Activated T-helper 1 cell treated with anti-CD3 and anti-CD28 coated beads, Interleukin-12 subunit alpha, Interleukin-12 subunit beta, Interleukin-2, Interleukin-4 antibody, amounts not matched to agents 30 ng/mL and 10 ng/mL and 1 ng/mL, durations not matched to agents 14 hours and 24 hours and 36 hours (primary cell): Measurements from ENCODE around the gene RAC2. TPM values are rescaled to one million over a fixed set of nuclear protein-coding genes. Genes with fewer than 3 reads are reported as not detected.

Source experiments
- DNase-seq: peaks from one replicate; pipeline ENCODE4 v3.0.0; 2021; ENCODE audit warnings: low spot score
- H3K27ac Mint-ChIP-seq: one replicate; pipeline ENCODE4 v1.8.0; 2021; ENCODE audit warnings: mild to moderate bottlenecking, mixed read lengths
- H3K27me3 Mint-ChIP-seq: one replicate; pipeline ENCODE4 v1.8.0; 2022; ENCODE audit warnings: mild to moderate bottlenecking, moderate library complexity, mixed read lengths; ENCODE audit not compliant: insufficient read depth
- H3K36me3 Mint-ChIP-seq: one replicate; pipeline ENCODE4 v1.8.0; 2021; ENCODE audit warnings: low read depth, mixed read lengths
- H3K4me1 Mint-ChIP-seq: one replicate; pipeline ENCODE4 v1.8.0; 2021; ENCODE audit warnings: low read depth, mixed read lengths
- H3K4me3 Mint-ChIP-seq: one replicate; pipeline ENCODE4 v1.8.0; 2021; ENCODE audit warnings: mild to moderate bottlenecking, moderate library complexity, mixed read lengths
- H3K9me3 Mint-ChIP-seq: one replicate; pipeline ENCODE4 v1.8.0; 2021; ENCODE audit warnings: mixed read lengths
- intact Hi-C: fragments of 100-400 bp; cut with micrococcal nuclease; formaldehyde crosslinking; loops from one replicate; pipeline ENCODE4 v1.15.1; 2024
- total RNA-seq: library from RNA; stranded (reverse); gene quantifications from 2 replicates; pipeline ENCODE4 v1.2.3, GENCODE V29; 2022

Gene RAC2
- total RNA-seq, 1 donor from 2014 or later = 614 TPM

DNA sequence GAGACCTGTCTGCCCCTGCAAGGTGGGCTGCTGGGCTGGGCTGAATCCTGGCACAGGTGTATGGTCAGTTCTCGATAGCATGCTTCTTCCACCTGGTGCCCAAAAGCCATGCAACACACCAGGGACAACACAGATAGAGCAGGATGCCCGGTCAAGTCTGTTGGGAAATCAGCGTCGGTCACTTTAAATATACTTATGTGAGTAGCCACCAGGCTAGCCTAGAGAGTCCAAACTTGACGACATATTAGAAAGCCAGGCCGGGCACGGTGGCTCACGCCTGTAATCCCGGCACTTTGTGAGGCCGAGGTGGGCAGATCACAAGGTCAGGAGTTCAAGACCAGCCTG is 65.0 kb downstream of the RAC2 start:
- peaks cover 18% of the 10 kb centered on the region for H3K27me3 Mint-ChIP-seq
- DNase-seq = no peak
- H3K36me3 Mint-ChIP-seq = no peaks in the 10 kb centered on the region
- no peaks in the 10 kb centered on the region for H3K9me3 Mint-ChIP-seq
- no peak overlapping the region for H3K27ac Mint-ChIP-seq
- intact Hi-C loops = no loop called here
- no peak overlapping the region for H3K4me3 Mint-ChIP-seq
- H3K4me1 Mint-ChIP-seq = peaks cover 17% of the 10 kb centered on the region

DNA sequence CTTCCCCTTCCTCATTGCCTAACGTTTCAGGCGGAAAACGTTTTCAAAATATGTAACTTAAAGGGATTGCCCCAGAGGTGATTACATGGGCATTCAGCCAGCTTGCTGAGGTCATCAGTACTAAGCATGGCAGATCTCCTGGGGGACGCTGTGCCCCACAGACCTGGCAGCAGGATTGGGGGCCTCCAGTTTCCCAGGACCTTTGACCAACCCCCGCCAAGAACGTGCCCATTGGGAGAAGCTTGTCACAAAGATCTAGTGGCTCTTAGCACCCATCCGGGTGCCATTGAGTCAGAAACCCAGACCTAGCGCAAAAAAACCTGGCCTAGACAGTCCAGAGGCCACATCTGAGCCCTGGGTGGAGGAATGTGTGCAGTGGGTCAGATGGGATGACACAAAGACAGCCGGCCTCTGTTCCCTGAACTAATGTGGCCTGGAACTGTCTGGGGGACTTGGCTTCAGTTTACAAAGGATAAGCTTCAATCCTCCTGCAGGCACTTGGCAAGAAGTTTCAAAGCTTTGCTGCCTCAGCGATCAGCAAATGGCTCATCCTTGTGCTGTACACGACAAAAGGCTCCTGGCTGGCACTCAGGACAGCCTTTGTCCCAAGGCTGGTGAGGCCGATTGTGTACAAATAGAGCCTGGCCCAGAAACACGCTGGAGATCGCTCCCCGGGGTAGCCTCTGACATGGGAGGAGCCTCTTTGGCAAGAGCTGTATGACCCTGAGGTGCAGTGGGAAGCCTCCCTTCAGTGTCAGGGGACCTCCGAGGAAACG is 65.5 kb downstream of the RAC2 start:
- Mint-ChIP-seq H3K4me1 (peaks cover 15% of the 10 kb centered on the region), H3K4me3 (no peak overlapping the region), H3K27me3 (peaks cover 21% of the 10 kb centered on the region), H3K27ac (no peak overlapping the region), H3K9me3 (no peaks in the 10 kb centered on the region), H3K36me3 (no peaks in the 10 kb centered on the region)
- intact Hi-C loops = no loop called here
- DNase-seq = no peak

DNA sequence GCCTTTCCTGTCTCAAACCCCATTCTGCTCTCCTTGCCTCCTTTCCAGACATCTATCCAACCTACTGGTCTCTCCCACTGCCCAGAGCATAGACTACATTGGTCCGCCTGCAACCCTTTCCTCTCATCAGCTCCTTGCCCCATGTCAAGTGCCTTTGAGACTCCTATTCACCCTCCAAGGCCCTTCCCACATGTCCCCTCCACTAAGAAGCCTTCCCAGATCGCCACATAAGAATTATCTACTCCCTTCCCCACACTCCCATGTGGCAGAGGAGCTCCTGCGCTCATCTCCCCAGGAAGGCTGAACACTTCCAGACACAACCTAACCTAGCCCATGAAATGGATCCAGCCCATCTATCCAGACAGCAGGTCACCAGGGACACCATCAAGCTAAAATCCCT is 66.3 kb downstream of the RAC2 start:
- intact Hi-C loops = no loop called here
- no peak overlapping the region for H3K27ac Mint-ChIP-seq
- H3K4me1 Mint-ChIP-seq = peaks cover 10% of the 10 kb centered on the region
- DNase-seq = no peak
- H3K9me3 Mint-ChIP-seq = no peaks in the 10 kb centered on the region
- no peak overlapping the region for H3K4me3 Mint-ChIP-seq
- H3K27me3 Mint-ChIP-seq = peaks cover 22% of the 10 kb centered on the region
- no peaks in the 10 kb centered on the region for H3K36me3 Mint-ChIP-seq

DNA sequence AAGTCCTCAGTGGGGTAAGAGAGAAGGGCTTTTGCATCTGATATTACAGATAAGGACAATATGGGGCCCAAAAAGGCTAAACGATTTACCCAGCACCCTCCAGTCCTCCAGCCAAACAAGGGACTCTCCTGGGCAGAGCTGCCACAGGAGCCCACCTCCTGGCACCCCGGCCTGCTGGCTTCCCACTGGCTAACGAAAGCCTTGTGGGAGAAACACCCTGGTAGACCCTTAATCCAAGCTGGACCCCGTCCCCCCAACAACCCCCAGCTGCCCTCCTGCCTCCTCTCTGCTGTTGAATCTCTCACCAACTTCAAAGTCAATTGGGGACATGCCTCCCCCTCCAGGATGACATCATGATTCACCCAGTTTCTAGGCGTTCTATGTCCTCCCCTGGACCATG is 66.8 kb downstream of the RAC2 start:
- Mint-ChIP-seq H3K27ac (no peak overlapping the region), H3K4me3 (no peak overlapping the region)

DNA sequence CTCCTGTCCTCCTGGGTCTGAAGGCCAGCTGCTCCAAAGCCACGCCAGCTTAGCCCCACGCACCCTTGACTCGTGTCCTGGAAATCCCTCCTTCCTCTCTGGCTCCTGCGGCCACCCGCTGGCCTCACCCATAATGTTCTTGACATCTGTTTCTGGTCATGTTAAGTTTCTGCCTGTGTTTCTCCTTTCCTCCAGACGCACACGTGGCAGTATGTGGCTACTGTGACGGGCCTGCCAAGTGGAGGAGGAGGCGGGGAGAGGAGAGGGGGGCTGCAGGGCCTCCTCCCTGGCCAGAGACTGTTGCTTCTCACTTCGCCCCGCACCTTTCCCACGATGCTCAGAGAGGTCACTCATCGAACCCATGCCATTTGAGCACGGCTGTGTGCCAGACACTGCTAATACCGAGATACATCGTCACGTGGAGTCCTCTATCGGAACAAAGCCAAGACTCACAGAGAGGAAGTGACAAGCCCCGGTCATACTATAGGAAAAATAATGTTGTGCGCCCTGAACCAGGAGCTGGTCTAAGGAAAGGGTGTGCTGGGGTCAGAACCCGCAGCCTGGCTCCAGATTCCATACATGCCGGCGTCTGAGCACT is 67.5 kb downstream of the RAC2 start:
- H3K27ac Mint-ChIP-seq = no peak overlapping the region
- no peak for DNase-seq
- no peaks in the 10 kb centered on the region for H3K9me3 Mint-ChIP-seq
- no peak overlapping the region for H3K4me3 Mint-ChIP-seq
- intact Hi-C loops = no loop called here
- no peaks in the 10 kb centered on the region for H3K36me3 Mint-ChIP-seq
- peaks cover 25% of the 10 kb centered on the region for H3K27me3 Mint-ChIP-seq
- H3K4me1 Mint-ChIP-seq = peaks cover 10% of the 10 kb centered on the region

More for the DNA sequence above, 66.8 kb downstream of the RAC2 start:
- DNase-seq = no peak
- intact Hi-C loops = no loop called here
- Mint-ChIP-seq H3K4me1 (peaks cover 10% of the 10 kb centered on the region), H3K9me3 (no peaks in the 10 kb centered on the region), H3K36me3 (no peaks in the 10 kb centered on the region), H3K27me3 (peaks cover 22% of the 10 kb centered on the region)

DNA sequence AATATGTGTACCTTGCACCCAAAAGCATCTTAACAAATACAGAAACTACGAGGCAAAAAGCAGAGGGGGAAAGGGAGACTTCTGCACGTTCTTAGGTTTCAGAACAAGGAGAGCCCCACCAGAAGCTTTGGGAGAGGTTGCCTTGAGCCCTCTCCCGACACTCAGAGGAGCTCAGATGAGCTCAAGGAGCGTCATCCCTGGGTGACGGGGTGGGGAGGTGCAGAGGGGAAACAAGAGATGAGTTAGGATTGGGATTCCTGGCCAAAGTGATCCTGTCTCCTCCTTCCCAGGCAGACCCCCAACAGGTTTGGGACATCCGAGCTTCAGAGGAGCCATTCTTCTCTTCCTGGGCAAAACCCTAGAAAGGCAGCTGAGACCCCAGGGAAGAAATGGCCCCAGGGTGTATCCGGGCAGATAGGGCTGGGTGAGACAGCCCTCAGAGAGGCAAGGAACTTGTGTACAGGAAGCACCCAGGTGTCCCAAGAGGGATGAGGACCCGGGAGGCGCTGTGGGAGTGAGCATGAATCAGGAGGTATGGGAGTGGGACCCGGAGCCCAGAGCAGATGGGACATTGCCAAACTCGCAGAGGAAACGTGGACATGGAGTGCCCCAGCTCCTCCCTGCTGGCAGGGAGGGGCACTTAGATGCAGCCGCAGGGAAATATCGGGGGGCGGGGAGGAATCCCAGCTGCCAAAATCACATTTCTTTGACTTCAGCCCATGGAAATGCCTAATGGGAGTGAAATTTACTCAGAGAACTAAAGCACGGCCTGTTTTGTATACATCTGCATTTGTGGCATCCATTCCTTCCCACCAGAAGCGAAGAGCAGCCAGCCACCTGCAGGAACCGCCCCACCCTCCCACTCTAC is 68.4 kb downstream of the RAC2 start:
- H3K4me3 Mint-ChIP-seq = no peak overlapping the region
- peaks cover 26% of the 10 kb centered on the region for H3K27me3 Mint-ChIP-seq
- intact Hi-C loops = no loop called here
- DNase-seq = no peak
- no peaks in the 10 kb centered on the region for H3K9me3 Mint-ChIP-seq
- peaks cover 15% of the 10 kb centered on the region for H3K4me1 Mint-ChIP-seq
- H3K36me3 Mint-ChIP-seq = no peaks in the 10 kb centered on the region
- no peak overlapping the region for H3K27ac Mint-ChIP-seq

Other genes starting within 250 kb of the RAC2 start
- 6.9 and 8.2 TPM in 2 replicates for gene TST, start 224.8 kb downstream of the RAC2 start, total RNA-seq
- gene MPST, start 224.5 kb downstream of the RAC2 start, total RNA-seq = 18.0 and 20.1 TPM in 2 replicates
- gene KCTD17, start 192.5 kb downstream of the RAC2 start, total RNA-seq = 65.4 and 68.1 TPM in 2 replicates
- 2.3 and 3.3 TPM in 2 replicates for gene TMPRSS6, start 134.6 kb downstream of the RAC2 start, total RNA-seq
- gene IL2RB, start 94.4 kb downstream of the RAC2 start, total RNA-seq = 273 and 278 TPM in 2 replicates
- gene C1QTNF6, start 56.0 kb downstream of the RAC2 start, total RNA-seq = 4.8 and 4.9 TPM in 2 replicates
- gene SSTR3, start 31.8 kb downstream of the RAC2 start, total RNA-seq = 2.3 TPM in 2 replicates
- gene CYTH4, start 38.2 kb upstream of the RAC2 start, total RNA-seq = 49.5 and 57.1 TPM in 2 replicates
- gene ELFN2, start 183.2 kb upstream of the RAC2 start, total RNA-seq = 0.05 and 0.08 TPM in 2 replicates
- gene MFNG, start 242.1 kb upstream of the RAC2 start, total RNA-seq = 213 and 214 TPM in 2 replicates